Measurements from ENCODE around the gene UNC5C.

The UNC5C gene

DNA sequence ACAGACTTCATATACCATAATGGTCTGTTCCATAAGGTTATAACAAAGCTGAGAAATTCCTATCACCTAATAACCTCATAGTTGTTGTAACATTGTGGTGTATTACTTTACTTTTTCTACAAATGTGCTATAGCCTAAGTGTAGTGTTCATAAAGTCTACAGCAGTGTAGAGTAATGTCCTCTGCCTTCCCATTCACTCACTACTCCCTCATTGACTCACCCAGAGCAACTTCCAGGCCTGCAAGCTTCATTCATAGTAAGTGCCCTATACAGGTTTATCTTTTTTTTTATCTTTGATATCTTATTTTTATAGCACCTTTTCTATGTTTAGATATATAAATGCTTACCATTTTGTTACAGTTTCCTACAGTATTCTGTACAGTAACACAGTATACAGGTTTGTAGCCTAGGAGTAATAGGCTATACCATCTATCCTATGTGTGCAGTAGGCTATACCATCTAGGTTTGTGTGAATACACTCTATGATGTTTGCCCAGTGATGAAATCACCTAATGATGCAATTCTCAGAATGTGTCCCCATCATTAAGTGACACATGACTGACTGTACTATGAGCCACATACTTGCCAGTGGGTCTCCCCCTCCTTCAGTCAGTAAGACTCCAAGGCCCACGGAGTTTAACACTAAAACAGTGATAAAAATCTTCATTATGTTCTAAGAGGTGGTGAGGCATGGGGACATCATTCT, 299.9 kb downstream of the UNC5C start:
- H3K27me3 Mint-ChIP-seq (ENCODE audit: low read depth, poor library complexity): no peaks in the 10 kb centered on the region
- no peak for DNase-seq
- H3K4me3 Mint-ChIP-seq: no peak overlapping the region
- no peak overlapping the region for H3K27ac Mint-ChIP-seq
- H3K4me1 Mint-ChIP-seq: peaks cover 6% of the 10 kb centered on the region
- no peaks in the 10 kb centered on the region for H3K9me3 Mint-ChIP-seq
- TF ChIP-seq, protein P1, sequence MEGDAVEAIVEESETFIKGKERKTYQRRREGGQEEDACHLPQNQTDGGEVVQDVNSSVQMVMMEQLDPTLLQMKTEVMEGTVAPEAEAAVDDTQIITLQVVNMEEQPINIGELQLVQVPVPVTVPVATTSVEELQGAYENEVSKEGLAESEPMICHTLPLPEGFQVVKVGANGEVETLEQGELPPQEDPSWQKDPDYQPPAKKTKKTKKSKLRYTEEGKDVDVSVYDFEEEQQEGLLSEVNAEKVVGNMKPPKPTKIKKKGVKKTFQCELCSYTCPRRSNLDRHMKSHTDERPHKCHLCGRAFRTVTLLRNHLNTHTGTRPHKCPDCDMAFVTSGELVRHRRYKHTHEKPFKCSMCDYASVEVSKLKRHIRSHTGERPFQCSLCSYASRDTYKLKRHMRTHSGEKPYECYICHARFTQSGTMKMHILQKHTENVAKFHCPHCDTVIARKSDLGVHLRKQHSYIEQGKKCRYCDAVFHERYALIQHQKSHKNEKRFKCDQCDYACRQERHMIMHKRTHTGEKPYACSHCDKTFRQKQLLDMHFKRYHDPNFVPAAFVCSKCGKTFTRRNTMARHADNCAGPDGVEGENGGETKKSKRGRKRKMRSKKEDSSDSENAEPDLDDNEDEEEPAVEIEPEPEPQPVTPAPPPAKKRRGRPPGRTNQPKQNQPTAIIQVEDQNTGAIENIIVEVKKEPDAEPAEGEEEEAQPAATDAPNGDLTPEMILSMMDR (IDR thresholded peaks at IDR 0.05): no peak
- H3K36me3 Mint-ChIP-seq (ENCODE audit: low read depth): no peaks in the 10 kb centered on the region

DNA sequence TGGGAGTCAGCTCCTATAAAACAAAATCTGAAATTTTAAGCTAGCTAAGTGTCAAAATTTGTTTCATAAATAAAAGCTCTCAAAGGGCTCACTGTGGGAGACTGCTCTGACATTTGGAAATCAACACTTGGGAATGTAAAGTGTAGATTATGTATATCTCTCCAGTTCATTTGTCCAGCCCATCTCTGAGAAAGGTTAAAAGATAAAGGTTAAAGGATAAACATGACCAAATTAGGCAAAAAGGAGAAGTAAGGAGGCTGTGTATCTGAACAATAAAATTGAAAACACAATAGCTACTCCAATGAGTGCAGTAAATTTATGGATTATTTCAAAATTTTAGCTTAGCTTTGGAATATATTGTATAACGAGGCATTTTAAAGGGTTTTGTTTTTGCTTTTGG, 304.9 kb downstream of the UNC5C start:
- Mint-ChIP-seq H3K36me3 (ENCODE audit: low read depth) (peaks cover 8% of the 10 kb centered on the region), H3K4me1 (no peaks in the 10 kb centered on the region), H3K4me3 (no peak overlapping the region), H3K9me3 (peaks cover 6% of the 10 kb centered on the region), H3K27ac (no peak overlapping the region), H3K27me3 (ENCODE audit: low read depth, poor library complexity) (no peaks in the 10 kb centered on the region)
- no peak for DNase-seq
- TF ChIP-seq, protein P1 (IDR thresholded peaks at IDR 0.05): no peak

GRCh38 chr4:95238554-95238953, 310.2 kb downstream of the UNC5C start:
- DNase-seq: no peak
- no peaks in the 10 kb centered on the region for H3K27me3 Mint-ChIP-seq (ENCODE audit: low read depth, poor library complexity)
- no peak overlapping the region for H3K4me3 Mint-ChIP-seq
- H3K4me1 Mint-ChIP-seq: no peaks in the 10 kb centered on the region
- H3K27ac Mint-ChIP-seq: no peak overlapping the region
- H3K36me3 Mint-ChIP-seq (ENCODE audit: low read depth): peaks cover 16% of the 10 kb centered on the region
- TF ChIP-seq, protein P1 (IDR thresholded peaks at IDR 0.05): no peak
- H3K9me3 Mint-ChIP-seq: peaks cover 19% of the 10 kb centered on the region

- H3K4me1 Mint-ChIP-seq: peaks cover 20% of the 10 kb centered on the region
- no peak overlapping the region for H3K27ac Mint-ChIP-seq
Measured at GRCh38 chr4:95232358-95233156, 316.2 kb downstream of the UNC5C start.

DNA sequence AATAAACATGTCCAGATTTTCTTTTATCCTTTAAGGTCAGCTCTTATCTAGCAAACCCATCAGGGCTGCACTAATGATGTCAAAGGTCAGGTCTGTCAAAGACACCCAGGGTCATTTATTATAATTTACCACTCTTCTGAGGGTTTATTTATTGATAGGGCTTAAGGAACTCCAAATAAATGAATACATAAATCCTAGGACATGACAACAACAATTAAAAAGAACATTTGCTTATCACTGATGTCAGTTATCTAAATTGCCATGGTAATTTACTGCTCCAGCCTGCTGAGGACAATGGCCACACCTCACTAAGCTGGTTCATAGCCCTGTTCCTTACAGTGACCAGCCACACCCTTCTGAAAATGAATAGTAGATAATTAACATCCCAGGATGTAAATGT, 317.1 kb downstream of the UNC5C start:
- no peaks in the 10 kb centered on the region for H3K27me3 Mint-ChIP-seq (ENCODE audit: low read depth, poor library complexity)
- DNase-seq: no peak

More at GRCh38 chr4:95232358-95233156, 316.2 kb downstream of the UNC5C start:
- Mint-ChIP-seq H3K36me3 (ENCODE audit: low read depth) (no peaks in the 10 kb centered on the region), H3K9me3 (peaks cover 8% of the 10 kb centered on the region), H3K4me3 (no peak overlapping the region), H3K27me3 (ENCODE audit: low read depth, poor library complexity) (no peaks in the 10 kb centered on the region)
- DNase-seq: no peak
- TF ChIP-seq, protein P1 (IDR thresholded peaks at IDR 0.05): no peak

More for the DNA sequence above, 317.1 kb downstream of the UNC5C start:
- Mint-ChIP-seq H3K36me3 (ENCODE audit: low read depth) (no peaks in the 10 kb centered on the region), H3K9me3 (peaks cover 8% of the 10 kb centered on the region), H3K4me1 (peaks cover 20% of the 10 kb centered on the region), H3K27ac (no peak overlapping the region), H3K4me3 (no peak overlapping the region)
- TF ChIP-seq, protein P1 (IDR thresholded peaks at IDR 0.05): no peak

Data from nephron progenitor cell (in vitro differentiated cells).